Keratinocyte (primary cell): Measurements from ENCODE around the gene RBMS3. TPM values are rescaled to one million over a fixed set of nuclear protein-coding genes. Genes with fewer than 3 reads are reported as not detected.

Experiments
- DNase-seq: peaks from one replicate; pipeline ENCODE4 v3.0.0-alpha.2; 2011; ENCODE audit warnings: low read depth, missing footprints, low spot score
- FAIRE-seq: peaks from 2 replicates; lab custom pipeline; 2011; peaks lifted over from hg19 to GRCh38; lab: Jason Lieb, UNC
- H2AFZ ChIP-seq: 2 replicates; pipeline ENCODE4 v1.6.0; 2012; ENCODE audit warnings: low read length, control low read depth, inconsistent platforms; ENCODE audit not compliant: control insufficient read depth
- H3K27ac ChIP-seq: 2 replicates; pipeline ENCODE4 v1.5.1; 2011; ENCODE audit warnings: low read length; ENCODE audit not compliant: control insufficient read depth, insufficient read depth
- H3K27me3 ChIP-seq: 3 replicates; pipeline ENCODE4 v1.6.0; 2011; ENCODE audit warnings: low read length; ENCODE audit not compliant: control insufficient read depth, insufficient read depth; ENCODE audit errors: extremely low read depth
- H3K36me3 ChIP-seq, 2 experiments: 2 replicates in 1 of 2; 3 replicates in 1 of 2; pipeline ENCODE4 v1.5.1; 2011; ENCODE audit warnings: low read length in 2 of 2, mild to moderate bottlenecking in 1 of 2; ENCODE audit not compliant: control insufficient read depth in 2 of 2, insufficient read depth in 2 of 2; ENCODE audit errors: extremely low read depth in 1 of 2
- H3K4me1 ChIP-seq: 3 replicates; pipeline ENCODE4 v1.5.1; 2011; ENCODE audit warnings: low read length; ENCODE audit not compliant: control insufficient read depth, insufficient read depth; ENCODE audit errors: extremely low read depth
- H3K4me2 ChIP-seq: 3 replicates; pipeline ENCODE4 v1.6.0; 2011; ENCODE audit warnings: low read depth, low read length; ENCODE audit not compliant: control insufficient read depth, insufficient read depth; ENCODE audit errors: extremely low read depth
- H3K4me3 ChIP-seq, 3 experiments: fragments of 200-600 bp in 1 of 3; sonication (generic) in 1 of 3; 2 replicates in 2 of 3; 3 replicates in 1 of 3; pipeline ENCODE4 v1.5.1; 2011 to 2016; ENCODE audit warnings: low read length in 3 of 3, mild to moderate bottlenecking in 3 of 3, control low read depth in 2 of 3, inconsistent platforms in 1 of 3, low read depth in 1 of 3, mixed read lengths in 1 of 3, mixed run types in 1 of 3, moderate library complexity in 1 of 3; ENCODE audit not compliant: control insufficient read depth in 2 of 3, insufficient read depth in 2 of 3; ENCODE audit errors: extremely low read depth in 1 of 3
- H3K79me2 ChIP-seq: 2 replicates; pipeline ENCODE4 v1.6.0; 2012; ENCODE audit warnings: low read length; ENCODE audit not compliant: control insufficient read depth, insufficient read depth
- H3K9ac ChIP-seq: 3 replicates; pipeline ENCODE4 v1.6.0; 2011; ENCODE audit warnings: low read length; ENCODE audit not compliant: control insufficient read depth, insufficient read depth; ENCODE audit errors: extremely low read depth
- H3K9me1 ChIP-seq: 3 replicates; pipeline ENCODE4 v1.6.0; 2011; ENCODE audit warnings: low read length; ENCODE audit not compliant: control insufficient read depth, insufficient read depth; ENCODE audit errors: extremely low read depth
- H3K9me3 ChIP-seq: 2 replicates; pipeline ENCODE4 v1.5.1; 2012; ENCODE audit warnings: low read depth, low read length; ENCODE audit not compliant: control insufficient read depth
- H4K20me1 ChIP-seq: 3 replicates; pipeline ENCODE4 v1.6.0; 2011; ENCODE audit warnings: low read length; ENCODE audit not compliant: control insufficient read depth, insufficient read depth; ENCODE audit errors: extremely low read depth
- CTCF ChIP-seq, 3 experiments: IDR thresholded peaks in 1 of 3; conservative IDR thresholded peaks in 1 of 3; optimal IDR thresholded peaks in 1 of 3; 2 replicates in 2 of 3; 3 replicates in 1 of 3; pipeline versions ENCODE3 to v1.5.1; 2011; ENCODE audit warnings: low read length in 3 of 3, mild to moderate bottlenecking in 3 of 3, moderate library complexity in 2 of 3, control low read depth in 1 of 3, inconsistent platforms in 1 of 3; ENCODE audit not compliant: insufficient read depth in 2 of 3; ENCODE audit errors: extremely low read depth in 1 of 3
- EZH2 ChIP-seq: IDR thresholded peaks from one replicate; pipeline ENCODE4 v1.6.1; 2012; ENCODE audit warnings: inconsistent platforms, mild to moderate bottlenecking, low read length, moderate library complexity
- dilution Hi-C: fragments of 300-500 bp; cut with MboI; formaldehyde crosslinking; loops from one replicate; pipeline ENCODE4 v1.7.0; 2020; ENCODE audit warnings: low sequenced_read_pairs; ENCODE audit not compliant: extremely low pct_ligation_motif_present
- polyA plus RNA-seq, 5 experiments: library from polyadenylated mRNA; depleted of rRNA in 3 of 5; stranded (reverse) in 3 of 5; stranded (forward) in 1 of 5; unstranded in 1 of 5; fragments of >200 nt; gene quantifications; 1 replicate in 1 of 5; 2 replicates in 3 of 5; 3 replicates in 1 of 5; pipeline versions ENCODE4 v1.2.1 to v1.2.3, GENCODE V29; 2011 to 2012; ENCODE audit warnings: missing spikeins in 2 of 5, low read depth in 1 of 5, low replicate concordance in 1 of 5

The RBMS3 gene
- polyA plus RNA-seq, 1 donor (not counting 4 experiments of a cell fraction or from before 2014, with no cell fraction given) = 2.3 TPM

- no peaks in the 10 kb centered on the region for H3K79me2 ChIP-seq
- no peak overlapping the region for H3K4me3 ChIP-seq
- no peak for DNase-seq
- H3K36me3 ChIP-seq = no peaks in the 10 kb centered on the region
- H3K4me2 ChIP-seq = no peak overlapping the region
- no peaks in the 10 kb centered on the region for H3K27me3 ChIP-seq
- no peak overlapping the region for H3K9ac ChIP-seq
- TF ChIP-seq EZH2 (no peak), CTCF (optimal IDR thresholded peaks at IDR 0.05 in 1 of 3, IDR thresholded peaks at IDR 0.05 in 1 of 3, conservative IDR thresholded peaks at IDR 0.05 in 1 of 3; ENCODE audit: extremely low read depth in 1 of 3, insufficient read depth in 2 of 3, low read length in 3 of 3) (no peak)
- no peak for FAIRE-seq
- no peaks in the 10 kb centered on the region for H3K4me1 ChIP-seq
- dilution Hi-C loops = no loop called here
- no peak overlapping the region for H2AFZ ChIP-seq
- no peaks in the 10 kb centered on the region for H3K9me3 ChIP-seq
- H4K20me1 ChIP-seq = no peaks in the 10 kb centered on the region
- no peaks in the 10 kb centered on the region for H3K9me1 ChIP-seq
- no peak overlapping the region for H3K27ac ChIP-seq
Observed at GRCh38 chr3:29397406-29397805, 116.5 kb downstream of the RBMS3 start.

DNA sequence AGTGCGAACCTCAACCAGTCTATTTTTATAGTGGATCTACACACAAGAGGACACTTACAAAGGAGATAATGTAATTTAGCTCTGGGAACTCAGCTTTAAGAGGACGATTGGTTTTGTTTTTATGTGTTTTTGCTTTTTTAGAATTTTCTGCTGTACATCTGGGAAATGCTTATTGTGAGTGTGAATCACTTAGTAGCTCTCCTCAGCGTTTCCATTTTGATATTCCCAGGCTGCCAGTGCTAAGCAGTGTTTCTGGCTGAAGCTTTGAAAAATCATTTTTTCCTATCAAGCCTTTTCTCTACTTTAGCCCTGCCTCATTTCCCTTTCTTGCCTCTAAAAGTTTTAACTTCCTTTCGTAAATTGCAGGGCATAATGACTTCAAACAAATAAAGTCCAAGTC is 117.9 kb downstream of the RBMS3 start:
- TF ChIP-seq CTCF (optimal IDR thresholded peaks at IDR 0.05 in 1 of 3, IDR thresholded peaks at IDR 0.05 in 1 of 3, conservative IDR thresholded peaks at IDR 0.05 in 1 of 3; ENCODE audit: extremely low read depth in 1 of 3, insufficient read depth in 2 of 3, low read length in 3 of 3) = no peak
- no peak for TF ChIP-seq EZH2
- Histone ChIP-seq H3K4me1 (no peaks in the 10 kb centered on the region), H3K4me3 (no peak overlapping the region), H3K27me3 (no peaks in the 10 kb centered on the region), H3K9me3 (no peaks in the 10 kb centered on the region), H3K4me2 (no peak overlapping the region), H3K79me2 (no peaks in the 10 kb centered on the region), H4K20me1 (no peaks in the 10 kb centered on the region), H3K36me3 (no peaks in the 10 kb centered on the region), H3K9me1 (no peaks in the 10 kb centered on the region), H2AFZ (no peak overlapping the region), H3K27ac (no peak overlapping the region), H3K9ac (no peak overlapping the region)
- FAIRE-seq (no peak), DNase-seq (no peak)
- dilution Hi-C loops = no loop called here
